Urinary bladder (tissue), 4 donors: ENCODE results near the gene CASP10. TPM values are rescaled to one million over a fixed set of nuclear protein-coding genes. Genes with fewer than 3 reads are reported as not detected.

Experiments
- DNase-seq: peaks from one replicate; pipeline ENCODE4 v3.0.0-alpha.2; 2015; ENCODE audit errors: extremely low spot score
- H3K27ac ChIP-seq: one replicate; pipeline ENCODE4 v1.5.1; 2013; ENCODE audit warnings: low read depth, mild to moderate bottlenecking, moderate library complexity
- H3K36me3 ChIP-seq: one replicate; pipeline ENCODE4 v1.6.1; 2013; ENCODE audit warnings: mild to moderate bottlenecking, moderate library complexity; ENCODE audit not compliant: insufficient read depth
- H3K4me1 ChIP-seq: one replicate; pipeline ENCODE4 v1.6.1; 2013; ENCODE audit warnings: mild to moderate bottlenecking, moderate library complexity; ENCODE audit not compliant: insufficient read depth
- H3K4me3 ChIP-seq: one replicate; pipeline ENCODE4 v1.5.1; 2013; ENCODE audit warnings: low read depth, low read length
- WGBS: extraction: QIAGEN DNeasy Blood & Tissue Kit; methylation state at CpG from one replicate; pipeline ENCODE4 v1.1.7; 2013; 5-methylcytosine and 5-hydroxymethylcytosine counted together
- polyA plus RNA-seq: library from polyadenylated mRNA; stranded (reverse); fragments of 200-250 nt; gene quantifications from one replicate; pipeline ENCODE4 v1.2.3, GENCODE V29; 2013
- total RNA-seq: library from RNA; depleted of rRNA; stranded (reverse); fragments of >200 nt; gene quantifications from one replicate; pipeline ENCODE4 v1.2.3, GENCODE V29; 2014
- donor health status: healthy with polysubstance abuse.
- donor health status: healthy.

CASP10 gene
- total and polyA plus RNA-seq, 2 donors: 3.4 to 19.2 TPM

- DNase-seq: no peak
- Histone ChIP-seq H3K36me3 (peaks cover 1% of the 10 kb centered on the region), H3K4me3 (no peak overlapping the region), H3K27ac (no peak overlapping the region), H3K4me1 (no peaks in the 10 kb centered on the region)
- WGBS: 79% methylated on average over 5 of the region's 5 CpGs
Observed at GRCh38 chr2:201219328-201220096, 36.6 kb downstream of the CASP10 start.

- no peak for DNase-seq
Observed at GRCh38 chr2:201220102-201220570, 37.2 kb downstream of the CASP10 start.

GRCh38 chr2:201223089-201224073, 40.4 kb downstream of the CASP10 start:
- Histone ChIP-seq H3K4me3 (no peak overlapping the region), H3K27ac (no peak overlapping the region), H3K36me3 (no peaks in the 10 kb centered on the region), H3K4me1 (no peaks in the 10 kb centered on the region)
- 67% methylated on average over 8 of the region's 8 CpGs for WGBS
- DNase-seq: no peak

More at GRCh38 chr2:201220102-201220570, 37.2 kb downstream of the CASP10 start:
- WGBS: 37% methylated on average over 4 of the region's 4 CpGs
- peaks cover 1% of the 10 kb centered on the region for H3K36me3 ChIP-seq
- no peaks in the 10 kb centered on the region for H3K4me1 ChIP-seq
- H3K27ac ChIP-seq: no peak overlapping the region
- H3K4me3 ChIP-seq: no peak overlapping the region

GRCh38 chr2:201228271-201228911, 45.5 kb downstream of the CASP10 start:
- no peak for DNase-seq
- no peaks in the 10 kb centered on the region for H3K36me3 ChIP-seq
- no peak overlapping the region for H3K4me3 ChIP-seq
- WGBS: 72% methylated on average over 3 of the region's 3 CpGs
- no peaks in the 10 kb centered on the region for H3K4me1 ChIP-seq
- H3K27ac ChIP-seq: no peak overlapping the region

GRCh38 chr2:201228912-201229290, 46.0 kb downstream of the CASP10 start:
- 71% methylated on average over 12 of the region's 12 CpGs for WGBS
- no peaks in the 10 kb centered on the region for H3K4me1 ChIP-seq
- H3K36me3 ChIP-seq: no peaks in the 10 kb centered on the region
- H3K27ac ChIP-seq: no peak overlapping the region
- DNase-seq: no peak
- no peak overlapping the region for H3K4me3 ChIP-seq

- no peaks in the 10 kb centered on the region for H3K36me3 ChIP-seq
- no peak overlapping the region for H3K4me3 ChIP-seq
- 10% methylated on average over 8 of the region's 8 CpGs for WGBS
- peak; percentile 83 for DNase-seq
- H3K27ac ChIP-seq: no peak overlapping the region
- no peaks in the 10 kb centered on the region for H3K4me1 ChIP-seq
Observed at GRCh38 chr2:201231781-201232466, 49.0 kb downstream of the CASP10 start.

- Histone ChIP-seq H3K4me1 (no peaks in the 10 kb centered on the region), H3K36me3 (no peaks in the 10 kb centered on the region), H3K27ac (no peak overlapping the region), H3K4me3 (no peak overlapping the region)
- WGBS: 44% methylated on average over 3 of the region's 3 CpGs
- DNase-seq: no peak
Observed at GRCh38 chr2:201232467-201232815, 49.5 kb downstream of the CASP10 start.

GRCh38 chr2:201233192-201233811, 50.4 kb downstream of the CASP10 start:
- no peak overlapping the region for H3K27ac ChIP-seq
- 59% methylated on average over 8 of the region's 8 CpGs for WGBS
- H3K4me3 ChIP-seq: peak overlapping the region; percentile 9
- no peaks in the 10 kb centered on the region for H3K36me3 ChIP-seq
- no peak for DNase-seq
- no peaks in the 10 kb centered on the region for H3K4me1 ChIP-seq

GRCh38 chr2:201233812-201234662, 51.1 kb downstream of the CASP10 start:
- DNase-seq: no peak
- Histone ChIP-seq H3K27ac (no peak overlapping the region), H3K4me3 (peak overlapping the region; percentile 9), H3K4me1 (no peaks in the 10 kb centered on the region), H3K36me3 (no peaks in the 10 kb centered on the region)
- WGBS: 86% methylated on average over 21 of the region's 21 CpGs

GRCh38 chr2:201234663-201235135, 51.8 kb downstream of the CASP10 start:
- no peak for DNase-seq
- 78% methylated on average over 3 of the region's 3 CpGs for WGBS
- H3K4me3 ChIP-seq: no peak overlapping the region
- no peaks in the 10 kb centered on the region for H3K36me3 ChIP-seq
- no peak overlapping the region for H3K27ac ChIP-seq
- H3K4me1 ChIP-seq: no peaks in the 10 kb centered on the region

- no peaks in the 10 kb centered on the region for H3K36me3 ChIP-seq
- WGBS: 35% methylated on average over 14 of the region's 14 CpGs
- peak; percentile 55 for DNase-seq
Observed at GRCh38 chr2:201235860-201236811, 53.2 kb downstream of the CASP10 start.

More at GRCh38 chr2:201235860-201236811, 53.2 kb downstream of the CASP10 start:
- Histone ChIP-seq H3K27ac (no peak overlapping the region), H3K4me3 (no peak overlapping the region), H3K4me1 (no peaks in the 10 kb centered on the region)
